NCI-H1436 (cell line): Measurements from ENCODE around the gene IFITM5.
A peak's percentile ranks its signal among the peaks of the same experiment; 100 is the strongest.
"Not testable (repeated sequence)": the region's sequence is repeated elsewhere in the genome, so short reads cannot be mapped to it uniquely, and the experiment has no call there.

Experiments used
- DNase-seq: peaks from one replicate; lab custom pipeline; 2025; lab: John Stamatoyannopoulos, UW

Gene IFITM5

GRCh38 chr11:299081-299891, at the start of gene IFITM5:
TSS of gene IFITM5 (minus strand) at chr11:299526. CDS start at chr11:299490, 36 bp downstream.
- DNase-seq = no peak

DNA sequence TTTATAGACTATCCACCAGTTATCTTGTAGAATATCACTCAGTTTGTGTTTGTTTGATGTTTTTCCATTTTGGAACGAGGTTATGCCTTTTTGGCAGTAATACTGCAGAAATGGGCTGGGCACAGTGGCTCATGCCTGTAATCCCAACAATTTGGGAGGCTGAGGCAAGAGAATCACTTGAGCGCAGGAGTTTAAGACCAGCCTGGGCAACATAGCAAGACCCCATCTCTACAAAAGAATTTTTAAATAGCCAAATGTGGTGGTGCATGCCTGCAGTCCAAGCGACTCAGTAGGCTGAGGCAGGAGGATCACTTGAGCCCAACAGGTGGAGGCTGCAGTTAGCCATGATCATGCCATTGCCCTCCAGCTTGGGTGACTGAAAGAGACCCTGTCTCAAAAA, 47.2 kb upstream of the IFITM5 start:
- DNase-seq = no peak

DNA sequence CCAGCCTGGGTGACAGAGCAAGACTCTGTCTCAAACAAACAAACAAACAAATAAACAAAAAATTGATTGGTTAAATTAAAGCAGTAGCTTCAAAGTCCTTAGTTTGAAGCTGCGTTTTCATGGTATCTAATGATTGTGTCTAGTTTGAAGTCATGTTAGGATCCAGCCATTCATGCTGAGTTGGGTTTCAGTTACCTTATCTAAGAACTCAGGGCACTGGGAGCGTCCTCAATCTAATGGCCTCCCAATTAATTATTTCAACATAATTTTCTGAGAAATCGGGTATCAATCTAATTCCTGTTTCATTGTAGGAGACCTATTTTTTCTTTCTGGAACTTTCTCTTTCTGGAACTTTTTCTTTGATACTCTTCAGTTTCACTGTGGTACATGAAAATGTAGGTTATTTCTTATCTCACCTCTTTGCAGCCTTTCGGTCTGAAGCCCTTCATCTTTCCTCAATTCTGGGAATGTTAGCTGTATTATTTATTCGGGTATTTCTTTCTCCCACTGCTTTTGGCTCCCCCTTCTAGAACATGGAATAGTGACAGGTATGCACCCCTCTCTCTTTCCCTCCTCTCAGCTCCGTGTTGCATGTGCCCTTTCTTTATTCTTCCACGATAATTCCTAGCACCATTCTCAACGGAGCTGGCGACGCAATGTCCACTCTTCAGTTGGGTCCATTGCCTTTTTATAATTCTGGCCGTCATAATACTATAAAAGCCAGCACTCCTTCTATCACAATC, 45.7 kb upstream of the IFITM5 start:
- DNase-seq = no peak

DNA sequence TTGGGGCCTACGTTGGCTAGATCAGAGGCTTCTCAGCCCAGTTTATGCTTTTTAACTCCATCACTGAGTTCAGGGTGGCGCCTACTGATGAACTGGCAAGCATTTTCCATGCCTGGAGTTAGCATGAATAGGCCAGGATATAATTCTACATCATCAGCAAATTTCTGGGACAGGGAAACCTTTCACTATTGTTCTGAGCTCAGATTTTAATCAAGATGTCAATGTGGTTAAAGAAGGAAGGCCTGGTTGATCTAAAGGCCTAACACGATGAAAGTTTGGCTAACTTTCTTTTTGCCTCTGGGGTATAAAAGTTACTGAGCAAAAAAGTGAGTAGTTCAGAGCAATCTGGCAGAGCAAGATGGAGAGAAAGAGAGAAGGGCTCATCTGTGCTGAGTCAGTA, 43.0 kb upstream of the IFITM5 start:
- DNase-seq = no peak

DNA sequence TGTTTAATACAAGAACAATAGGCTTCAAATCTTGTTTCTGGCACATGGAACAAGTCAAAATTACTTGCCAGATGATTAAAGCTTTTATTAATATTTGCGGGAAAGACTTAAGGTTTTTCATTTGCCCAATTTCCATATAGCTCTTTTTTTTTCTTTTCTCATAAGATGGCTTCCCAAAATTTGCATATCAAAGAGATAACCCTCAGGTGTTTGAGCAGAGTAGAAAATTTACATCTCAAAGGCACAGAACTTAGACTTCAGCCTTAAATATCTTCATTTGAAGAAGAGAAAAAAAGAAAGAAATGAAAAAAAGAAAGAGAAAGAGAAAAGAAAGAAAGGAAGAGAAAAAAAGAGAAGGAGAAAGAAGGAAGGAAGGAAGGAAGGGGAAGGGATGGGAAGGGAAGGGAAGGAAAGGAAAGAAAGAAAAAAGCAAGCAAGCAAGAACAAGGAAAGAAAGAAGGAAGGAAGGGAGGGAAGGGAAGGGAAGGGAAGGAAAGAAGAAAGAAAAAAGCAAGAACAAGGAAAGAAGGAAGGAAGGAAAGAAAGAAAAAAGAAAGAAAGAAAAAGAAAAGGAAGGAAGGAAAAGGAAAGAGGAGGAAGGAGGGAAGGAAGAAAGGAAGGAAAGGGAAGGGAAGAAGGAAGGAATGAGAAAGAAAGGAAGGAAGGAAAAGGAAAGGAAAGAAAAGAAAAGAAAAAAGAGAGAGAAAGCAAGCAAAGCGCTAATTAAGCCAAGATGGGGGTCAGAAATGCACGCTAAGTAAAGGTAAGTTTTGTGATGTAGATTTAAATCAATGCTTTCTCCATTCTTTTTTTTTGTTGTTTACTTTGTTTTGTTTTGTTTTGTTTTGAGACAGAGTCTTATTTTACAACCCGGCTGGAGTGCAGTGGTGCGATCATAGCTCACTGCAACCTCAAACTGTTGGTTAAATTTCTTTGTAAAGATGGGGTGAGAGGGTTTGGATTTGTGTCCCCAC, 41.5 kb upstream of the IFITM5 start:
- no peak for DNase-seq

GRCh38 chr11:339963-340362, 40.6 kb upstream of the IFITM5 start:
- no peak for DNase-seq

DNA sequence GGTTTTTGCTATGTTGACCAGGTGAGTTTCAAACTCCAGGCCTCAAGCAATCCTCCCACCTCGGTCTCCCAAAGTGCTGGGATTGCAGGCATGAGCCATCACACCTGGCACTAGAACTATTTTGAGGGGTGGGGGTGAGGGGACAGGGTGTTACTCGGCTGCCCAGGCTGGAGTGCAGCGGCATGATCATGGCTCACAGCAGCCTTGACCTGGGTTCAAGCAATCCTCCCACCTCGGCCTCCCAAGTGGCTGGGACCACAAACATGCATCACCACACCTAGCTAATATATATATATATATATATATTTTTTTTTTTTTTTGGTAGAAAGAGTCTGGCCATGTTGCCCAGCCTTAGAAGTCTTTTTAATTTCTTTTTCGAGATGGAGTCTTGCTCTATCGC, 38.4 kb upstream of the IFITM5 start:
- no peak for DNase-seq

DNA sequence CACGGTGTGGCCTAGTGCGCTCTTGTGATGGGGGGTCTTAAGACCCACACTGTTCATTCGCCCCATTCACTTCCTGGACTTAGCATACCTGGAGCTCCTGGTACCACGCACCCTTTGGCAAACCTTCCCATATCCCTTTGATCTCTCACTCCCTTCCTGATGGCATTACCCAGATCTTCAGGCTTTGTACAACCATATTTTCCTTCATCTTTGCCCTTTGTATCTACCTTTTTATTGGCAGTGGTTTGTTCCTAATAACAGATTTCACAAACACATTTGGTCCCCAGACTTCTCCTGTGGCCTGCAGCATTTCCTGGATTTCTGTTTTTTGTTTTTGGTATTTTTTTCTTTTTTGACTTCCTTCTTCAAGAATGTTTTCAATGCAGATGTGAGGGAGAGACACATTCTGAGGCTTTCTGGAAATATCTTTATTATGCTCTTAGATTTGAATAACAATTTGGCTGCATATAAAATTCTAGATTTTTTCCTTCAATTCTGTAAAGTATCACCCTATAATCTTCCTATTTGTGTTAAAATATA, 37.4 kb upstream of the IFITM5 start:
- no peak for DNase-seq

GRCh38 chr11:335779-336658, 36.7 kb upstream of the IFITM5 start:
- DNase-seq = no peak

DNA sequence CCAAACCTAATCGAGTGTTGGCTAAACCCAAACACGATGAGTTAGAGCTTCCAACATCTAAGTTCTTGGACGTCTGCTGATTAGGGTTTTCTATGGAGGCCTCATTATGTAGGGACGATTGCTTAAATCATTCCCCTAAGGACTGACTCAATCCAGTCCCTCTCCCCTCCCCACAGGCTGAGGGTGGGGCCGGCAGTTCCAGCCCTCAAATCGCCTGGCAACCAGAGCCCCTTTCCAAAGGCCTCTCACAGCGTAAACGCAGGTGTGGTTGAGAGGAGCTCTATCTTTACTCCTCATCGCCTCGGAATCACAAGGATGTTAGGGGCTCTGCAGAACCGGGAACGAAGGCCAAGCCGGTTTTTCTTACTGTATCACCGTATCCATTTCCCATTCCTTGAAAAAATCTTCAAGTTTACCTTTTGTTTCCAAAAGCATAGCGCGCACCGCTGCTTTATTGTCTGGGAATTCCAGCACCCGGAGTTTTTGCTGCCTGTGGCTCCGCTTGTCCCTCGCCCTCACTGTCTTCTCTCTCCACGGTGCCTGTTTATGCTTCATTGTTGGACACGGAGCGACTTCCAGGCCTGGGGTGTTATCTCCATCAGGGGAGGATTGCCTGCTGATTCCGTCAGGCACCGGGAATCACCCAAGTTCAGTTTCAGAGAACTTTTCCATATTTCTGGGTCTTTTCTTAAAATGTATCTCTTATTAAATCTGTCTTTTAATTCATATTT, 35.1 kb upstream of the IFITM5 start:
- DNase-seq = peak; percentile 39

DNA sequence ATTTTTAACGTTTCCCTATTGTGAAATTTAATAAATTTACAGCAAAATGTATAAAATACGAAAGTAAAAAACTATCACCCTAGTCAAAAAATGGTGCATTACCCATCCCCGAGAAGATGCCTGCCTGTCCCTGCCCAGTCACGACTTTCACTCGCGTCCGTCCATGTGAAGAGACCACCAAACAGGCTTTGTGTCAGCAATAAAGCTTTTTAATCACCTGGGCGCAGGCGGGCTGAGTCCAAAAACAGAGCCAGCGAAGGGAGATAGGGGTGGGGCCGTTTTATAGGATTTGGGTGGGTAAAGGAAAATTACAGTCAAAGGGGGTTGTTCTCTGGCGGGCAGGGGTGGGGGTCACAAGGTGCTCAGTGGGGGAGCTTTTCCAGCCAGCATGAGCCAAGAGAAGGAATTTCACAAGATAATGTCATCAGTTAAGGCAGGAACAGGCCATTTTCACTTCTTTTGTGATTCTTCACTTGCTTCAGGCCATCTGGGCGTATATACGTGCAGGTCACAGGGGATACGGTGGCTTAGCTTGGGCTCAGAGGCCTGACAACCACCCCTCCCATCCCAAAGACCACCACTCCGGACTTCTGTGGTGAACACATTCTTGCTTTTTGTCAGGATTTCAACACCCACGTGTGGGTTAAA, 34.4 kb upstream of the IFITM5 start:
- not testable (repeated sequence) for DNase-seq

GRCh38 chr11:332651-333480, 33.5 kb upstream of the IFITM5 start:
- no peak for DNase-seq

GRCh38 chr11:331358-332060, 32.2 kb upstream of the IFITM5 start:
- DNase-seq = no peak

DNA sequence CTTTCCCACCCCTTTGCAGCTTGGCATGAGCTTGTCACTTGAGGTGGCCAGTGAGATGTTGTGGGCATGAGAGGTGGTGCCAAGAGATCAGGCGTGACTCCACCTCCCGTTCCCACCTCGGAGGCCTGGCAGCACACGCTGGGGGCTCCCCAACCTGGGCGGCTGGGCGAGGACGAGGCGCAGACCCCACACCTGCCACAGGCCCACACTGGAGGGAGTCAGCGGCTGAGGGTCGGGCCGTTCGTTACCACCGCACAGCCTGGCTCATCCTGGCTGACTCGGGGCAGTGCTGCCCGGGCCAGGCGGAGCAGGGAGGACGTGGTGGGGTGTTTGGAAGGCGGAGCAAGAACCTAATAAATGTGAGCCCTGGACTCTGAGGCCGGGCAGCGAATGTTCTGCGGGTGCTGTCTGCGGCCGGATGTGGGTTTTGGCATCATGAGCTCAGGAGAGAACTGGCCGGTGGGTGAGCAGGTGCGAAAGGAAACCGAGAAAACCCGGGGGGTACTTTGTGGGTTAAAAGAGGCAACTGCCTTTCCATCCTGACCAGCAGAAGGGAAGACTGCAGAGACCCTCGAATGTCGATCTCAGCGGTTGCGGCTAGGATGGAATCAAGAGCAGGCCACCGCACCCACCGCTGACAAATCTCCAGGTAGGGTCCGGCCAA, 31.5 kb upstream of the IFITM5 start:
- no peak for DNase-seq

DNA sequence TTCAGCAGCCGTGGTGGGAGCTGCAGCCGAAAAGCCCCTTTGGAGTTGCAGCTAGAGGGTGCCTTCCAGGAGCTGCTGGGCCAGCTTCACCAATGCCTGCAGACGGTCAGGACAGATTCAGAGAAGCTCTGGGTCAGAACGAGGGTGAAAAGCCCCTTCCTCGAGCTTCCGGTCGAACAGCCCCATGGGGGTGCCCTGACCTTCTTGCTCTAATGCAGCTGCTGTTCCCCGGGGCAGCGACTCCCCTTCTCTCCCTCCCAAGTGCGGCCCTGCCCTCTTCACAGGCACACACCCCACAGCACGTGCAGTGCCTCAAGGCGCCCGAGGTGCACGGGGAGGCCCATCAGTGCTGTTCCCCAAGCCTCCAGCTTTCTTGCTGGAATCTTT, 31.0 kb upstream of the IFITM5 start:
- no peak for DNase-seq

DNA sequence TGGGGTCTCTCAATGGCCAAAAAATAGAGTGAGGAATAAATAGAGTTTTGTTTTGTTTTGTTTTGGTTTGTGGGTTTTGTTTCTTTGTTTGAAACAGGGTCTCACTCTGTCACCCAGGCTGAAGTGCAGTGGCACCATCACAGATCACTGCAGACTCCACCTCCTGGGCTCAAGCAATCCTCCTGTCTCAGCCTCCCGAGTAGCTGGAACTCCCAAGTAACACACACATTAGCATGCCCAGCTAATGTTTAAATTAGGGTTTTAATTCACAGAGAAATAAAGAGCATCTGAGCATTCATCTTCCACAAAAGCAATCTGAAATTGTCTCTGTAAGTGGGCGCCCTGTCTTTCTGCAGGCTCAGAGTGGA, 30.5 kb upstream of the IFITM5 start:
- DNase-seq = no peak

GRCh38 chr11:328516-329100, 29.3 kb upstream of the IFITM5 start:
- DNase-seq = not testable (repeated sequence)
